ENCODE measurements around the gene LIX1L. TPM values are rescaled to one million over a fixed set of nuclear protein-coding genes. Genes with fewer than 3 reads are reported as not detected.

The LIX1L gene
- total and polyA plus RNA-seq, 2 donors (not counting 3 experiments of a cell fraction or from before 2014, with no cell fraction given) = 54.9 to 56.4 TPM

- Histone ChIP-seq H3K27ac (ENCODE audit: insufficient read depth, low read depth, low read length) (peak within 1 kb of the TSS; percentile 4), H3K4me3 (replicated peaks in 1 of 3; ENCODE audit: insufficient read depth in 1 of 3, low read depth in 1 of 3, low read length in 3 of 3) (peak within 1 kb of the TSS; percentile 97 to 98 (median 98)), H3K4me2 (ENCODE audit: insufficient read depth, low read length) (peak within 1 kb of the TSS; percentile 98), H3K79me2 (ENCODE audit: control insufficient read depth, insufficient read depth, low read length) (peaks cover 10% of the 10 kb centered on the region), H3K9ac (replicated peaks; ENCODE audit: extremely low read depth, insufficient read depth, low read length) (peak within 1 kb of the TSS; percentile 49), H3K27me3 (ENCODE audit: control insufficient read depth in 2 of 2, insufficient read depth in 2 of 2, low read length in 2 of 2) (no peaks in the 10 kb centered on the region), H4K20me1 (replicated peaks; ENCODE audit: control insufficient read depth, extremely low read depth, insufficient read depth, low read length) (no peaks in the 10 kb centered on the region), H3K9me1 (replicated peaks; ENCODE audit: control insufficient read depth, extremely low read depth, insufficient read depth, low read length) (no peaks in the 10 kb centered on the region), H3K4me1 (ENCODE audit: control insufficient read depth, extremely low read depth, insufficient read depth, low read length) (peaks cover 19% of the 10 kb centered on the region), H3K36me3 (ENCODE audit: control insufficient read depth in 2 of 2, extremely low read depth in 1 of 2, insufficient read depth in 2 of 2, low read length in 2 of 2) (peaks cover 2 to 16% of the 10 kb centered on the region in 2 experiments), H2AFZ (ENCODE audit: low read depth, low read length) (peak within 1 kb of the TSS; percentile 72), H3K9me3 (replicated peaks; ENCODE audit: control insufficient read depth, insufficient read depth, low read length) (no peaks in the 10 kb centered on the region)
- peak; percentile 97 for DNase-seq (ENCODE audit: low read depth, low spot score)
- dilution Hi-C loops (cut with MboI; ENCODE audit: extremely low pct_ligation_motif_present, low sequenced_read_pairs) (no loop called here), intact Hi-C loops (cut with micrococcal nuclease) (loop anchor here (1.0 kb wide), 2 partner anchors 19 to 32 kb away; partner anchors contain the start of genes ANKRD34A and POLR3GL)
- POLR2A ChIA-PET = interaction anchor here (0.9 kb wide), 1 partner anchor 17 kb away, joined by 3 read pairs; no protein-coding TSS in a partner anchor
- CTCF ChIA-PET = interaction anchor here (0.9 to 10.4 kb wide), 3 partner anchors 11 to 39 kb away, joined by 3 to 87 read pairs (median 25); partner anchors contain the start of gene LIX1L
- TF ChIP-seq POLR2A (IDR thresholded peaks at IDR 0.05; ENCODE audit: low read depth, low read length) = peak; percentile 77
- TF ChIP-seq MAX (IDR thresholded peaks at IDR 0.05; ENCODE audit: insufficient read depth, insufficient read length) = peak; percentile 97
- no peak for TF ChIP-seq JUN (IDR thresholded peaks at IDR 0.05; ENCODE audit: borderline replicate concordance, insufficient read depth, insufficient read length, low read depth)
- no peak for TF ChIP-seq MYC (IDR thresholded peaks at IDR 0.05; ENCODE audit: low read depth, low read length)
- TF ChIP-seq POLR2AphosphoS5 (IDR thresholded peaks at IDR 0.05; ENCODE audit: insufficient read depth, low read depth, low read length) = peak; percentile 86
- no TSS peak for BruUV-seq (replicated peaks)
- FAIRE-seq = peak; percentile 98
These were observed 38.7 kb upstream of the LIX1L start, which contains the start of gene TXNIP for GRCh38 chr1:145996433-145997015. TXNIP (minus strand) TSS chr1:145996579; CDS start chr1:145996266, 313 bp downstream.

- Histone ChIP-seq H3K9me1 (replicated peaks; ENCODE audit: control insufficient read depth, extremely low read depth, insufficient read depth, low read length) (no peaks in the 10 kb centered on the region), H3K4me1 (ENCODE audit: control insufficient read depth, extremely low read depth, insufficient read depth, low read length) (peaks cover 19% of the 10 kb centered on the region), H2AFZ (ENCODE audit: low read depth, low read length) (peak overlapping the region; percentile 72), H3K9ac (replicated peaks; ENCODE audit: extremely low read depth, insufficient read depth, low read length) (peak overlapping the region; percentile 49), H4K20me1 (replicated peaks; ENCODE audit: control insufficient read depth, extremely low read depth, insufficient read depth, low read length) (no peaks in the 10 kb centered on the region), H3K27me3 (ENCODE audit: control insufficient read depth in 2 of 2, insufficient read depth in 2 of 2, low read length in 2 of 2) (no peaks in the 10 kb centered on the region), H3K9me3 (replicated peaks; ENCODE audit: control insufficient read depth, insufficient read depth, low read length) (no peaks in the 10 kb centered on the region), H3K4me2 (ENCODE audit: insufficient read depth, low read length) (peak overlapping the region; percentile 98), H3K36me3 (ENCODE audit: control insufficient read depth in 2 of 2, extremely low read depth in 1 of 2, insufficient read depth in 2 of 2, low read length in 2 of 2) (peaks cover 2 to 16% of the 10 kb centered on the region in 2 experiments), H3K79me2 (ENCODE audit: control insufficient read depth, insufficient read depth, low read length) (peaks cover 10% of the 10 kb centered on the region), H3K27ac (ENCODE audit: insufficient read depth, low read depth, low read length) (no peak overlapping the region), H3K4me3 (replicated peaks in 1 of 3; ENCODE audit: insufficient read depth in 1 of 3, low read depth in 1 of 3, low read length in 3 of 3) (peak overlapping the region; percentile 97 to 98 (median 98))
- TF ChIP-seq CTCF (IDR thresholded peaks at IDR 0.05; ENCODE audit: extremely low read depth in 1 of 2, insufficient read depth in 1 of 2, low read depth in 1 of 2, low read length in 2 of 2) (no peak), FOS (IDR thresholded peaks at IDR 0.05; ENCODE audit: borderline replicate concordance, insufficient read depth, low read length) (no peak), MYC (IDR thresholded peaks at IDR 0.05; ENCODE audit: low read depth, low read length) (no peak), EZH2 (IDR thresholded peaks at IDR 0.05; ENCODE audit: borderline replicate concordance, low read depth, low read length, severe bottlenecking) (no peak), MAX (IDR thresholded peaks at IDR 0.05; ENCODE audit: insufficient read depth, insufficient read length) (no peak), GATA2 (IDR thresholded peaks at IDR 0.05; ENCODE audit: insufficient read depth, insufficient read length, low read depth, low read length) (no peak), POLR2AphosphoS5 (IDR thresholded peaks at IDR 0.05; ENCODE audit: insufficient read depth, low read depth, low read length) (no peak), POLR2A (IDR thresholded peaks at IDR 0.05; ENCODE audit: low read depth, low read length) (no peak), JUN (IDR thresholded peaks at IDR 0.05; ENCODE audit: borderline replicate concordance, insufficient read depth, insufficient read length, low read depth) (no peak)
- ChIA-PET POLR2A (interaction anchor here (0.9 kb wide), 1 partner anchor 16 kb away, joined by 3 read pairs; no protein-coding TSS in a partner anchor), CTCF (interaction anchor here (0.9 to 10.4 kb wide), 3 partner anchors 11 to 38 kb away, joined by 3 to 87 read pairs (median 25); partner anchors contain the start of gene LIX1L)
- DNase-seq (ENCODE audit: low read depth, low spot score) = peak; percentile 23
- FAIRE-seq = no peak
- TSS peak; percentile 70 for BruUV-seq (replicated peaks)
- dilution Hi-C loops (cut with MboI; ENCODE audit: extremely low pct_ligation_motif_present, low sequenced_read_pairs) (no loop called here), intact Hi-C loops (cut with micrococcal nuclease) (loop anchor here (1.0 kb wide), 2 partner anchors 19 to 32 kb away; partner anchors contain the start of genes ANKRD34A and POLR3GL)
These were observed 38.2 kb upstream of the LIX1L start for GRCh38 chr1:145995964-145996432.
